Immature natural killer cell (primary cell): ENCODE measurements around the gene IGSF21. TPM values are rescaled to one million over a fixed set of nuclear protein-coding genes. Genes with fewer than 3 reads are reported as not detected.
"Not testable (repeated sequence)": the region's sequence is repeated elsewhere in the genome, so short reads cannot be mapped to it uniquely, and the experiment has no call there.

Experiments used
- DNase-seq, 3 donors: peaks; one replicate each; pipeline ENCODE4 v3.0.0; 2022; ENCODE audit warnings: mixed read lengths in 1 of 3
- H3K27ac Mint-ChIP-seq, 6 donors: one replicate each; pipeline ENCODE4 v1.8.0; 2020; ENCODE audit warnings: mixed read lengths in 6 of 6, mild to moderate bottlenecking in 5 of 6, inconsistent platforms in 4 of 6, moderate library complexity in 3 of 6
- H3K27me3 Mint-ChIP-seq, 3 donors: one replicate each; pipeline ENCODE4 v1.8.0; 2020 to 2021; ENCODE audit warnings: low read depth in 3 of 3, mild to moderate bottlenecking in 3 of 3, mixed read lengths in 3 of 3, moderate library complexity in 3 of 3, inconsistent platforms in 1 of 3
- H3K36me3 Mint-ChIP-seq, 3 donors: one replicate each; pipeline ENCODE4 v1.8.0; 2020; ENCODE audit warnings: mixed read lengths in 3 of 3, inconsistent platforms in 2 of 3, mild to moderate bottlenecking in 2 of 3
- H3K4me1 Mint-ChIP-seq, 2 donors: one replicate each; pipeline ENCODE4 v1.8.0; 2020; ENCODE audit warnings: inconsistent platforms in 2 of 2, mild to moderate bottlenecking in 2 of 2, mixed read lengths in 2 of 2, moderate library complexity in 1 of 2
- H3K4me3 Mint-ChIP-seq, 5 donors: one replicate each; pipeline ENCODE4 v1.8.0; 2020; ENCODE audit warnings: mild to moderate bottlenecking in 5 of 5, mixed read lengths in 5 of 5, inconsistent platforms in 3 of 5, moderate library complexity in 3 of 5
- H3K9me3 Mint-ChIP-seq, 6 donors: one replicate each; pipeline ENCODE4 v1.8.0; 2020; ENCODE audit warnings: mild to moderate bottlenecking in 6 of 6, mixed read lengths in 6 of 6, inconsistent platforms in 4 of 6, moderate library complexity in 3 of 6
- polyA plus RNA-seq, 3 donors: library from polyadenylated mRNA; unstranded; fragments of 300-500 nt; fragmentation: Illumina TruSeq; gene quantifications; one replicate each; pipeline ENCODE4 v1.2.3, GENCODE V29; 2021

Gene IGSF21
- polyA plus RNA-seq, 3 donors from 2014 or later = not detected

- Mint-ChIP-seq H3K4me1 (no peaks in the 10 kb centered on the region), H3K27ac (no peak overlapping the region), H3K36me3 (no peaks in the 10 kb centered on the region), H3K9me3 (no peaks in the 10 kb centered on the region), H3K4me3 (no peak overlapping the region), H3K27me3 (peaks cover 0 to 4% (median 2%) of the 10 kb centered on the region in 3 donors)
- no peak for DNase-seq
Observed at GRCh38 chr1:18149027-18149641, 41.5 kb downstream of the IGSF21 start.

GRCh38 chr1:18151436-18152122 is 44.0 kb downstream of the IGSF21 start:
- no peaks in the 10 kb centered on the region for H3K9me3 Mint-ChIP-seq
- no peaks in the 10 kb centered on the region for H3K4me1 Mint-ChIP-seq
- H3K27me3 Mint-ChIP-seq = peaks cover 0 to 4% (median 2%) of the 10 kb centered on the region in 3 donors
- H3K27ac Mint-ChIP-seq = no peak overlapping the region
- DNase-seq = no peak
- no peak overlapping the region for H3K4me3 Mint-ChIP-seq
- H3K36me3 Mint-ChIP-seq = no peaks in the 10 kb centered on the region

- H3K27me3 Mint-ChIP-seq = peaks cover 0 to 6% (median 2%) of the 10 kb centered on the region in 3 donors
Observed at GRCh38 chr1:18154430-18155194, 47.0 kb downstream of the IGSF21 start.

GRCh38 chr1:18155881-18156385 is 48.3 kb downstream of the IGSF21 start:
- Mint-ChIP-seq H3K4me3 (no peak overlapping the region), H3K36me3 (no peaks in the 10 kb centered on the region), H3K9me3 (no peaks in the 10 kb centered on the region), H3K27ac (no peak overlapping the region), H3K4me1 (no peaks in the 10 kb centered on the region), H3K27me3 (peaks cover 0 to 6% (median 2%) of the 10 kb centered on the region in 3 donors)
- no peak for DNase-seq

More at GRCh38 chr1:18154430-18155194, 47.0 kb downstream of the IGSF21 start:
- H3K4me3 Mint-ChIP-seq = no peak overlapping the region
- no peak overlapping the region for H3K27ac Mint-ChIP-seq
- no peaks in the 10 kb centered on the region for H3K4me1 Mint-ChIP-seq
- DNase-seq = no peak
- H3K36me3 Mint-ChIP-seq = no peaks in the 10 kb centered on the region
- H3K9me3 Mint-ChIP-seq = no peaks in the 10 kb centered on the region

GRCh38 chr1:18157352-18157751 is 49.8 kb downstream of the IGSF21 start:
- Mint-ChIP-seq H3K9me3 (no peaks in the 10 kb centered on the region), H3K4me3 (no peak overlapping the region), H3K4me1 (no peaks in the 10 kb centered on the region), H3K27me3 (peaks cover 2 to 6% (median 3%) of the 10 kb centered on the region in 3 donors), H3K36me3 (no peaks in the 10 kb centered on the region), H3K27ac (no peak overlapping the region)
- no peak for DNase-seq

GRCh38 chr1:18157968-18158367 is 50.4 kb downstream of the IGSF21 start:
- no peaks in the 10 kb centered on the region for H3K4me1 Mint-ChIP-seq
- no peak overlapping the region for H3K4me3 Mint-ChIP-seq
- peak overlapping the region in 1 of 6 donors; percentile 40 for H3K27ac Mint-ChIP-seq
- H3K36me3 Mint-ChIP-seq = no peaks in the 10 kb centered on the region
- peaks cover 2 to 4% (median 3%) of the 10 kb centered on the region in 3 donors for H3K27me3 Mint-ChIP-seq
- no peak for DNase-seq
- no peaks in the 10 kb centered on the region for H3K9me3 Mint-ChIP-seq

GRCh38 chr1:18158714-18159113 is 51.1 kb downstream of the IGSF21 start:
- Mint-ChIP-seq H3K4me3 (no peak overlapping the region), H3K36me3 (no peaks in the 10 kb centered on the region)

GRCh38 chr1:18160290-18160942 is 52.8 kb downstream of the IGSF21 start:
- no peak for DNase-seq
- Mint-ChIP-seq H3K4me3 (no peak overlapping the region), H3K9me3 (no peaks in the 10 kb centered on the region), H3K27me3 (peaks cover 2 to 4% (median 3%) of the 10 kb centered on the region in 3 donors), H3K4me1 (no peaks in the 10 kb centered on the region), H3K36me3 (no peaks in the 10 kb centered on the region), H3K27ac (no peak overlapping the region)

More at GRCh38 chr1:18158714-18159113, 51.1 kb downstream of the IGSF21 start:
- peaks cover 2 to 4% (median 3%) of the 10 kb centered on the region in 3 donors for H3K27me3 Mint-ChIP-seq
- DNase-seq = no peak
- H3K27ac Mint-ChIP-seq = no peak overlapping the region
- H3K9me3 Mint-ChIP-seq = no peaks in the 10 kb centered on the region
- H3K4me1 Mint-ChIP-seq = no peaks in the 10 kb centered on the region

- Mint-ChIP-seq H3K36me3 (no peaks in the 10 kb centered on the region), H3K27me3 (peaks cover 2 to 4% (median 3%) of the 10 kb centered on the region in 3 donors), H3K27ac (no peak overlapping the region), H3K9me3 (no peaks in the 10 kb centered on the region), H3K4me3 (no peak overlapping the region), H3K4me1 (no peaks in the 10 kb centered on the region)
- no peak for DNase-seq
Observed at GRCh38 chr1:18161690-18162089, 54.1 kb downstream of the IGSF21 start.

- not testable (repeated sequence) for H3K36me3 Mint-ChIP-seq, H3K27me3 Mint-ChIP-seq, H3K4me1 Mint-ChIP-seq, H3K9me3 Mint-ChIP-seq, H3K4me3 Mint-ChIP-seq, H3K27ac Mint-ChIP-seq, DNase-seq
Observed at GRCh38 chr1:18165640-18166039, 58.0 kb downstream of the IGSF21 start.

GRCh38 chr1:18166341-18166740 is 58.7 kb downstream of the IGSF21 start:
- Mint-ChIP-seq H3K27ac (no peak overlapping the region), H3K36me3 (no peaks in the 10 kb centered on the region)
- DNase-seq = no peak

GRCh38 chr1:18166929-18167328 is 59.3 kb downstream of the IGSF21 start:
- H3K9me3 Mint-ChIP-seq = no peaks in the 10 kb centered on the region
- no peak overlapping the region for H3K27ac Mint-ChIP-seq
- H3K4me3 Mint-ChIP-seq = no peak overlapping the region
- H3K4me1 Mint-ChIP-seq = no peaks in the 10 kb centered on the region
- peaks cover 0 to 2% (median 0%) of the 10 kb centered on the region in 3 donors for H3K27me3 Mint-ChIP-seq
- no peaks in the 10 kb centered on the region for H3K36me3 Mint-ChIP-seq
- no peak for DNase-seq

More at GRCh38 chr1:18166341-18166740, 58.7 kb downstream of the IGSF21 start:
- H3K9me3 Mint-ChIP-seq = no peaks in the 10 kb centered on the region
- H3K27me3 Mint-ChIP-seq = peaks cover 0 to 3% (median 0%) of the 10 kb centered on the region in 3 donors
- H3K4me1 Mint-ChIP-seq = no peaks in the 10 kb centered on the region
- no peak overlapping the region for H3K4me3 Mint-ChIP-seq

- Mint-ChIP-seq H3K4me1 (no peaks in the 10 kb centered on the region), H3K27me3 (peaks cover 0 to 5% (median 2%) of the 10 kb centered on the region in 3 donors), H3K27ac (no peak overlapping the region), H3K9me3 (no peaks in the 10 kb centered on the region), H3K36me3 (no peaks in the 10 kb centered on the region), H3K4me3 (no peak overlapping the region)
- DNase-seq = no peak
Observed at GRCh38 chr1:18170444-18170843, 62.8 kb downstream of the IGSF21 start.
